GM19455 (cell line): ENCODE results near the gene TRAF3IP1.
"Not testable (repeated sequence)": the region's sequence is repeated elsewhere in the genome, so short reads cannot be mapped to it uniquely, and the experiment has no call there.

Experiments
- ATAC-seq: cut with Tn5 transposase; IDR thresholded peaks from one replicate; pipeline ENCODE4 v1.9.1; 2021; ENCODE audit not compliant: unreplicated experiment

The TRAF3IP1 gene

DNA sequence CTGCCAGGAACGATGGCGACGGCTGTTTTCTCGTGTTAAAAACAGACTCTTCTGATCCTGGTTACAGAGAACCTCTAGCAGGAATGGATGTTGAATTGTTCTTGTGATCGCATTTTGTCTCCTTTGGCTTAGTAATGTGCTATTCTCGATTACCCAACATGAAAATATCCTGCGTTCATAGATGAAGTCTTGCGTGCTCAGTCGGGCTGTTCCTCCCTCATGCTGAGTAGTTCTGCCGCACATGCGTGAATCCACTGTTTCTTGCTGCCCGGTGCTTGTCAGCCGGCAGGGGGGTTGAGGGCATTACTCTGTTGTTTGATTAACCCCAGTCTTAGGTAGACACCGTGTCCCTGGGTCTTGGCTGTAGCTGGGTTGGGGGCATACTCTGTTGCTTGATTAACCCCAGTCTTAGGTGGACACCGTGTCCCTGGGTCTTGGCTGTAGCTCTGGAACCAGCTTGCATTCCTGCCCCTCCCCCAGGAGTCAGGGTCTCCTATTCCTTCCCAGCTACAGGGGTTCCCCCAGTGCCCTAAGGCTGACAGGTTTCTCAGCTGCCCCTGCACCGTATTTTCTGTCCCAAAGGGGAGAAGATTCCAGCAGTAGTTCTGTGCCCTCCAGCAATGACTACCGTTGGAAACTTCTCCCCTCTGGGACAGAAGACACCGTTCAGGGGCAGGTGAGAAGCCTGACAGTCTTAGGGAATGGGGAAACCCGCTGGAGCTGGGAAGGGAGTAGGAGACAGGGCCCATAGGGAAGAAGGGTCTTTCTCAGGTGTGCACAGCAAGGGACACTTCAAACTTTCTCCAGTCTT, 84.3 kb downstream of the TRAF3IP1 start:
- ATAC-seq: no peak

DNA sequence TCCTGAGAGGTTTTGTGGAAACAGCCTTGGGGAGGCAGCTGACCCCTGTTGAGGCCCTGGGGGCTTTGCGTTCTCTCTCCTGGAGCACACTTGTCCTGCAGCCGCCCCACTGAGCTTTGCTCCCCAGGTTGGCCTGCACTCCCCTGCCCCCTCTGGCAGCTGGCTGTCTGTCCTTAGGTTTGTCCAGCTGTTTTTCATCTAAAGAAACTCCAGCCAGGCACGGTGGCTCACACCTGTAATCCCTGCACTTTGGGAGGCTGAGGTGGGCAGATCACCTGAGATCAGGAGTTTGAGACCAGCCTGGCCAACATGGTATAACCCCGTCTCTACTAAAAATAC, 84.9 kb downstream of the TRAF3IP1 start:
- not testable (repeated sequence) for ATAC-seq

DNA sequence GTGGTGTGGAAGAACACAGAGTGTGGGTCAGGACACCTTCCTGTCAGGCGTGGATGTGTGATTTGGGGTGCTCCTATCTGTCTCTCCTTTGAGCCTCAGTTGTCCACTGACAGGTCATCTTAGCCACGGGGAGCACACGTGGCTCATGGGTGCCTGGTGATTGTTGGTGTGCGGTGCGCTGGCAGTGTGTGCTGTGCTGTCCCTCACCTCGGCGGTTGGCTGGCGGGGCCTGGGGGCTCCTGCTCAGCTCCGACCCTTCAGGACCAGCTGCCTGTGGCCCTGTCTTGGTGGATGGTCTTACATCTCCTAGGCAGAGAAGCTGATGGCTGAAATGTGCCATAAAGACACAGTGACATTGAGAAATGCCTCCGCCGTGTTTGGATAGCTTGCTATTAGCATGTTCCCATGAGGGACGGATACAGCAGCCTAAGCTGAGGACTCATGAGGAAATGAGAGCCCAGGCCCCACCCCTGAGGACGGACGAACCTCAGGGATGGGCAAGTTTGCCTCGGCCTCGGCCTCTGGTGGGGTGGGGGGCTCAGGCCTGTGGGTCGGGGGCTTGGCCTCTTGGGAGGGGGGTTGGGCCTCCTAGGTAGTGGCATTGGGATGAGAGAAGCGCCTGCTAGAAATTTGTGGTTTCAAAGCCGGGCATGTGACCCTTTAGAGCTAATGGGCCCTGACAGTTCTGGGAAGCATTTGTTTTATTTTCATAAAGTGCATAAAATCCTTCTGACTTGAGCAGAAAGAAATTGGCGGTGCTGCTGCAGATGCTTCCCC, 86.1 kb downstream of the TRAF3IP1 start:
- ATAC-seq: no peak

DNA sequence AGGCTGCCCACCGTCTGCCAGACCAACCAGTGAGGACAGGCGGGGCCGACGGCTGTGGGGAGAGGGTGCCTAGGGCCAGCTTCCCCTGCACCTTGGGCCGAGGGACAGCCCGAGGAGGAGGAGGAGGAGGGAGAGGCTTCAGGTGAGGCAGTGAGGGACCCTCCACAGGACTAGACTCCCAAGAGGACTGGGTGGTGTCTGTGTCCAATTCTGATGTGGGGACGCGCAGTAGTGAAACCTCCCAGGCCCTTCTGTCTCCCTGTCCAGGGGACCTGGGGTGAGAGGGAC, 86.6 kb downstream of the TRAF3IP1 start:
- no peak for ATAC-seq

DNA sequence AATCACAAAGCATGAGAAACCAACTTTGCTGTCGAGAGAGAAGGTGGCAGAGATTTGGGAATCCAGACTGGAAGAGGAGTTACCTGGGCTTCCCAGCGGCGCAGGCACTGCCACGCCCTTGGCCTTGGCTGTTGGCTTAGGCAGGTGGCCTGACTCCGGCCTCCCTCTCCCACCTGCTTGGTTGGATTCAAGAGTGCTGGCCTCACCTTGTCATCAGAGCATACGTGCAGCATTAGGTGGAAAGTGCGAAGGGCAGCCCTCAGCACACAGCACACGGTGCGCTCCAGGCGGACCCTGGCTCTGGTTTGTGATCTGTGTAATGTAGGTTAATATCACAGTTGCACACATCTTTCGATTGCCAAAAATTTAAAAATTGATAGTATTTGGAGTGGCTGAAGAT, 87.2 kb downstream of the TRAF3IP1 start:
- ATAC-seq: no peak

DNA sequence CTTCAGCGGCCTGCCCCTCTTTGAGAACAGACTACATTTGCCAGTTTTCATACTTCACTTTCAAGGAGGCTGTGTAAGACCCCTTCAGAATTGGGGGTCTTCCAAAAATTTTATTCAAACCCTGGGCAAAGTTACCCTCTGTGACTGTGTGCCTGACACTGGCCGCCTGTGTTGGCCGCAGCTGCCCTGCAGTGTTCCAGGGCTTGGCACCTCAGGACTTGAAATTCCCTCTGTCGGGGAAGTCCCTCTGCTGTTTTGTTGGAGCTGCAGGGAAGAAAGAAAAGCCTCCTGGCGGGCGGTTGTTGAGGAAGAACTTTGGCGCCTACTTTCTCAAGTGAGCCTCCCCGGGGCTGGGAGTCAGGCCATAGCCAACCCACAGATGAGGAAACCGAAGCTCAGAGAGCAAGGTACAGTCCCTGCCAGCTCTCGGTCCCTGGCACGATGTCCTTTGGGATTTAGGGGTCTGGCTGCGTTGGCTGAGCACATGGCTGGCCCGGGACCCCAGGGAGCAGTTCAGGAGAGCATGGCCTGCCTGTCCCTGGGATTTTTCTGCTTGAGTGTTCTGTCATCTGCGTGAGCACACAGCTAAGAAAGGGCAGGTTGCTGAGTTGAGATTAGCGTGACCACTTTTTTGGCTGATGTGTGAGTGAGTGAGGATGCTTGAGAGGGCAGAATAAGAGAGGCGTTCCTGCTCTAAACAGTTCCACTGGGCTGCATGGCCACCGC, 88.5 kb downstream of the TRAF3IP1 start:
- ATAC-seq: no peak

DNA sequence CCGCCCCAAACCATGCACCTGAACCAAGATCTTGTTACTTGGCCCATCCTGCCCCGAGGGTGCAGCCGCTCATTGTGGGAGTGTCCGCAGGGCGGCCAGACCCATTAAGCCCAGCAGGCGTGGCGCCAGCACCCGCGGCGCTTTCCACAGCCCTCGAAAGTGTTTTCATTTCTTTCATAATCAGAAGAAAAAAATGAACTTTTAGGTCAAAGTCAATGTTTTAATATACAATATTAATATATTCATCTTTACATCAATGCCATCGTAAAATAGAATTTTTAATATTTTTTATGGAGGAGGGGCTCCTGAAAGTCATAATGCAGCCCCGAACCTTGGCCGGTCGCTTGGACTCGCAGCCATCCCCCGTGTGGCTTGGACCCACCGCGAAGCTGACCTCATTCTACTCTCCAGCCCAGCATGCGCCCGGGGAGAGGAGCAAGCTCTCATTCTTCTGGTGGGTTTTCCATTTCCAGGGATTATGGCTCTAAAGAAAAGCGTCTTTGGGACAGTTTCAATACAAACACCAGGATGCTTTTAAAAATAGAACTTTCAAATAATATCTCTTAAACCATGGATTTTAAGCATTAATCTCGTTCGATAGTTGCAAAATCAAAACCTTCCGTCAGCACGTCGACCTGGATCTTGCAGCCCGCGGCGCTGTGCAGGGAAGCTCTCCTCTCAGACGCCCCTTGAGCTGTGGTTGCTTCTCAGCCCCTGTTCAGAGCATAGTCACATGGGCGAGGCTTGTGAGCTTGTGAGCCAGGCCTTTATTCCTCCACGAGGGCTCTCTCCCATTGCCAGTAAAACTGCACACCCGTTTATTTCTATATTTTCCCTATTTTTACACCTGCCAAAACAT, 89.3 kb downstream of the TRAF3IP1 start:
- no peak for ATAC-seq

DNA sequence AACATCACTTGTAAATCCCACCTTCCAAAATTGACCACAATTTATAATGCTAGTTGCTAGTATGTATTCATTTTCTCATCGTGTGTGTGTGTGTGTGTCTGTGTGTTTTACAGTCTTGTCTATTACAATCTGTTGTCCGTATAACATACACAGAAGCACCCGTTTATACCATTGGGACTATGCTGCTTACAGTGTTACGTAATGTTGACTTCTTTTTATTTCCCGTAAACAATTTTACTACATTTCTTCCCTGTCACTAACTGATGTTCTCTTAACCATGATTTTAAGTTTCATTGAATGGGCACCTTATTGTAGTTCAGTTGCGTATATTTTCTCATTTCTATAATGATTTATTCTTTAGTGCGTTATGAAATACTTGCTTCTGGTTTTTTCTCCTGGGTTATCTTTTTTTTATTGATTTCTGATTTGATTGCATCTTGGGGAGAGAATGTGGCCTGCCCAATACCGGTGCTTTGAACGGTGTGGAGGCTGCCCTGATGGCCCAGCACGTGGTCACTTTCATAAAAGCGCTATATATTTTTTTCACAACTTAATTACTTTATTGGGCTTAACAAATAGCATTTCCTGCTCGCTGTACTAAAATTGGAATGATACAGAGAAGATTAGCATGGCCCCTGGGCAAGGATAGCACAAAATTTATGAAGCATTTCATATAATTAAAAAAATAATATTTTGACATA, 91.9 kb downstream of the TRAF3IP1 start:
- no peak for ATAC-seq

DNA sequence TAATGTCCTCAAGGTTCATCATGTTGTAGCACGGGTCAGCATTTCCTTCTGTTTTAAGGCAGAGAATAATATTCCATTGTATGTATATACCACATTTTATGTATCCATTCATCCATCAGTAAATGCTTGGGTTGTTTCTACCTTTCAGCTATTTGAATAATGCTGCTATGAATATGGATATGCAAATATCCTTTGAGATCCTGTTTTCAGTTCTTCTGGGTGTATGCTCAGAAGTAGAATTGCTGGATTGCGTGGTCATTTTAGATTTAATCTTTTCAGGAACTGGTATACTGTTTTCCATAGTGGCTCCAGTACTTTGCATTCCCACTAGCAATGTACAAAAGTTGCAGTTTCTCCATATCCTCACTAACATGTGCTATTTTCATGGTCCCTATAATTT, 93.0 kb downstream of the TRAF3IP1 start:
- no peak for ATAC-seq

DNA sequence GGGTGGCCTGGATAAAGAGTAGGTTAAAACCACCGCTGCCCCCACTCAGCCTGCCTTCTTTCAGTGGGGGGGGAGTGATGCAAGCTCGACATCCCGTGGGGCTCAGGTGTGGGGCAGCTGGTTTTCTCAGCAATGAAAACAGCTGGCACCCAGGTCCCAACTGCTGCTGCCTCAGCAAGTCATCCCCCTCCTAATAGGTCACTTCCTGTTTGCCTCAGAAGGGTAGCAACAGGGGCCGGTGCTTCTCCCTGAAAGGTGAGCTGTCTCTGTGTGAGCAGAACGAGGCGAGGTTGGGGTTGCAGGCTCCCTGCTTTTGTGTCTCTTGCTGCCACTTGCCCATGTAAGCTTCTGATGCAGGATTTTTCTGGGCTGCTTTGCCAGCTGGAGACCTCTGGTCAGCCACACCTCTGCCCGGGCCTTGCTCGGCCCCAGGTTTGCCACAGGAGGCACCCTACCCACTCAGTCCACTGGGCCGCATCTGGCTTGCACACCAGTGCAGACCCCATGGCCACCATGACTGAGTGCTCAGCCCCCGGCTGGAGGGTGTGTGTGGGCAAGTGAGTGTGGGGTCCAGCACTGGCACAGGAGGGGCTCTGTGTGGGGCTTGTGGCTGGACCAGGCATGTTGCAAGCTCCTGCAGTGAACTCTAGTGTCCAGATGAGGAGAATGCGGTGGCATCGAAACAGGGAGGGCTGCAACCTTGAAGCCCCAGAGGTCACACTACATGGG, 94.9 kb downstream of the TRAF3IP1 start:
- no peak for ATAC-seq

DNA sequence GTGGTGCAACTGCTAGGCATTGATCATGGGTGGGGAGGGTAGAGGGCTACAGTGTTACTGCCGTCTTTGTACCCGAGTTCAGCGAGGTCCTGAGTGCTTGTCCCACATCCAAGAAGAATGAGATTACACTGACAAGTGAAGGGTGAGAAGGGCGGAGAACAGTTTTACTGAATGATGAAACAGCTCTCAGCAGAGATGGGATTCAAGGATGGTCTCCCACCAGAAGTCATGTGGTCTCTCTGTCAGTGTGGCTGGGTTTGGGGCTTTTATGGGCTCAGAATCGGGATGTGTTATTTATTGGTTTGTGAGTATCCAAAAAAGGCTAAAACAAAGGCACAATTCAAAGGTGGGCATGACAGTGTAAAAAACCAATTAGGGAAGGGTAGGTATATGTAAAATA, 95.6 kb downstream of the TRAF3IP1 start:
- no peak for ATAC-seq

DNA sequence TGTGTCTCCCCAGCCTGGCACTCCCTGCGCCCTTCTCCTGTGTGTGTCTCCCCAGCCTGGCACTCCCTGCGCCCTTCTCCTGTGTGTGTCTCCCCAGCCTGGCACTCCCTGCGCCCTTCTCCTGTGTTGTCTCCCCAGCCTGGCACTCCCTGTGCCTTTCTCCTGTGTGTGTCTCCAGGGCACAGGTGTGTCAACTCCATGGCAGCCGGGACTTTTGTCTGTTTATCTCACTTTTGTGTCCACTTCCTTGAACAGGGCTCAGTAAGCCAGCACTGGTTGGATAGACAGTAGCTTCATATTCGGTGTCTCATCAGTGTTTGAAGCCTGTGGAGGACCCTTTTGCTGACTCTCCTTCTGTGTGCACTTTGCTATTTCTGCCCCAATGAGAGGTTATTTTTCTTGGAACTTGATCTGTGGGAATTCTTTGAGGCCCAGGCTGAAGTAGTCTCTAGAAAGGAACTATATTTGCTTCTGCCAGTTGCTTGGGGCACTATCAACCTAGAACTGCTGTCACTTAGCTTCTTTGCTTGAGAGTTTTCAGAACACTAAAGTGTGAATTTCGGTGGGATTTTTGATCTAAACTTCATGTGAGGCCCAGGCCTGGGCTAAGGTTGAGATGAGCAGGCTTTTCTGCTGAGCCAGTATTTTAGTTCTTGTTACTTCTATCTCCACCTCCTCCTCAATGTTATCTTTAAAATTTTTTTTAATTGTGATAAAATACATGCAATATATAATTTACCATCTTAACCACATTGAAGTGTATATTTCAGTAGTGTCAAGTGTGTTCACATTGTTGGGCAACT, 98.1 kb downstream of the TRAF3IP1 start:
- ATAC-seq: no peak

DNA sequence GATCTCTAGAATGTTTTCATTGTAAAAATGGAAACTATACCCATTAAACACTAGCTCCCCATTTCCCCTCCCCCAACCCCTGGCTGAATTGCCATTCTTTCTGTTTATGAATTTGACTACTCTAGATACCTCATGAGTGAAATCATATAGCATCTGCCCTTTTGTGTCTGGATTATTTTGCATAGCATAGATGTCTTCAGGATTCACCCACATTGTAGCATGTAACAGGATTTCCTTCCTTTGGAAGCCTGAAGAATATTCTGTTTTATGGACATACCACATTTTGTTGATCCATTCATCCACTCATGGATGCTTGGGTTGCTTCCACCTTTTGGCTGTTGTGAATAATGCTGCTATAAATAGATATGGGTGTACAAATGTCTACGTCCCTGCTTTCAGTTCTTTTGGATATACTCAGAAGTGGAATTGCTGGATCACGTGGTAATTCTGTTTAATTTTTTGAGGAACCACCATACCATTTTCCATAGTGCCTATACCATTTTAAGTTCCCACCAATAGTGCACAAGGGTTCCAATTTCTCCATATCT, 98.8 kb downstream of the TRAF3IP1 start:
- no peak for ATAC-seq

DNA sequence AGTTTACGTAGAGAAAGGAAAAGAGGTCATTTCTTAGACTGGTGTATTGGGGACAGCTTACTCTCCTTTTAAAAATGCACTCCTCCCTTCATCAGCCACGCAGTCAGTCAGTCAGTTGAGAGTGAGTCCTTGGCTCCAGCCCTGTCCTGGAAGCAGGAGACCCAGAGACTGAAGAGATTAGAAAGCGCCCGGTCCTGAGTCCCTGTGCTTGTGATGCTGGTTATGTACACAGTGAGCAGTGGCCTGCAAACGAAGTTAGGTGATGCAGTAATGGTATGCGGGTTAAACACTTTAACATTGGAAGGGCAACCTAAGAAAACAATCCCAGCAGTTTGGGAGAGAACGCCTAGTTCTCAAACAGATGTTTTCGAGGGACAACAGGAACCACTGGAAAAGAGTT, 100.1 kb downstream of the TRAF3IP1 start:
- ATAC-seq: no peak

DNA sequence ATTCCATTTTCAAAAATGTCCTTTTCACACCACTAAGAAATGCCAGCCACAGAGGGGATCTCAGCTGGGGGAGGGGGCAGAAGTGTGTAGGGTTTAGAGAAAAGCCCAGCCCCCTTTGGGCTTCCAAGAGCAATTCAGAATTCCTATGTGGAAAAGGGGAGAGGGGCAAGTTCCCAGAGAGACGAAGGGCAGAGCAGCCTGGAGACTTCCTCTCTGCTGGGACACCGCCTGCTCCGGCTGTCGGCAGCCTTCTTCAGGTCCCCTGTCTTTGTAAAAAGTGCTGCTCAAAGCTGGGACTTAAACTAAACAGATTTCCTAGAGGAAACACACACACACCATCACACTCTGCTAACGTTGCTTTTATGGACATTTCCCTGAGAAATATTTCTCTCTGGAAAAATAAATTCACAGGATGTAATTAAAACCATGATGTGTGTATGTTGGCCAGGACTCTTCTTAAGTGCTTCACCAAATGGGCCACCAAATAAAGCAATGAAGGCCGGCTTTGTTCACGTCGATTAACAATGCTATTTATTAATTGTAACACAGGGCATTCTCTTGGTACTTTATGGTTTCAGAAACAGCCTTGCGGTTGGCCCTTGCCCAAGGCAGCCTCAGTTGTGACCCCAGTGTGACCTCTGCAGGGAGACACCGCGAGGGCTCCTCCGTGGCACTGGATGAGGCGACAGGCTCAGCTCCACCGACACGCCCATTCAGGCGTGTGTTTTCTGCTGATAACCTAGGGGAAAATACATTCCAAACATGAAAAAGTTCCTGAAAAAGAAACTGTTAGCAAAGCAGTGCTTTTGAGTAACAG, 100.8 kb downstream of the TRAF3IP1 start:
- ATAC-seq: no peak

DNA sequence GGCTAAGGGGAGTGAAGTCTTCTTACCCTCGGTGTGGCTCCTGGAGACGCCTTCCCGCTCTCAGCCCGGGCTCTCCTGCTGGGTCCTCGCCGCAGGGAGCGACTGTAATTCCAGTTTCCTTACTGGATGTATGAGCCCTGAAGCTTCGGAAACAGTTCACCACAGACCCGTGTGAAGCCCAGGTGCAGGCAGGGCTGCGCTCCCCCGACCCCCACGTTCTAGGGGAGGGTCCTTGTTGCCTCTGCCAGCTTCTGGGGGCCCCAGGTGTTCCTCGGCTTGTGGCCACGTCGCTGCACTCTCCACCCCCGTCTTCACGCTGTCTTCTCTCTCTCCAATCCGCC, 101.3 kb downstream of the TRAF3IP1 start:
- ATAC-seq: no peak

DNA sequence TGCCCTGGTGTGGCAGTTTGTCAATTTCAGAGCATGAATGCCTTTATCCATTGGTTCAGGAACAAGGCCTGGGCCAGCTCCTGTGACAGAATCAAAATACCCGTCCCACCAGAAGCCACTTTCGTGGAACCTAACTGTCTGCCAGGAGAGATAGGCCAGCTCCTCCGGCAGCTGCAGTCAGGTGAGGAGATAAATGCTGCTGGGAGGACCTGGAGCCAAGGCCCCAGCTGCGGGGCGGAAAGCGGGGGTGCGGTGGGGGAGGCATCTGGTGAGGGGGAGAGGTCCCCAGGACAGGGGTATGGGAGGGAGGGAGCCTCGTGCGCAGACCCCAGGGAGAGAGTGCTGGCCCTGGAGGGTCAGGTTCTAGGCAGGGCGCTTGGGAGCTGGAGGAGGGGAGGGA, 102.0 kb downstream of the TRAF3IP1 start:
- no peak for ATAC-seq

DNA sequence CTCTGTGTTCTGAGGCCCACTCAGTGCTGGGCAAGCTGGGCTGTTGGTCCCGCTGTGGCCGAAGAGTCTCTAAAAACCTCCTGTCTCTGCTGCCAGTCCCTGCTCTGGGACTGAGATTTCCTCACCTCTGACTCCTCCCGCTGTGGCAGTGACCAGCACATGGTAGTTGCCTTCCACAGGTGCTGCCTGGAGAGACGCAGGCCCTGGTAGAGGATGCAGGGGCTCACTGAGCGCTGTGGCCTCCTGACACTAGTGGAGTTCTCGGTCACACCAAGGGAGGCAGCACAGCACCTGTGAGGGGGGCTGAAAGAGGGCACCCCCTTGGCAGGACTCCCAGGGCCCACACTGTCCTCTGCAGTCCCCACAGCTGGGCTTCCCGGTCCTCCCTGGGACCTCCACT, 102.6 kb downstream of the TRAF3IP1 start:
- no peak for ATAC-seq
